Frontal cortex (tissue), 4 donors: Measurements from ENCODE around the gene MOB4. TPM values are rescaled to one million over a fixed set of nuclear protein-coding genes. Genes with fewer than 3 reads are reported as not detected.
"Not testable (repeated sequence)": the region's sequence is repeated elsewhere in the genome, so short reads cannot be mapped to it uniquely, and the experiment has no call there.

Experiments used
- DNase-seq, 2 donors: peaks; one replicate each; pipeline ENCODE4 v3.0.0; 2012; ENCODE audit warnings: low spot score in 2 of 2
- FAIRE-seq: peaks from 2 replicates; lab custom pipeline; 2012; peaks lifted over from hg19 to GRCh38; lab: Jason Lieb, UNC
- small RNA-seq: library from RNA; depleted of rRNA; stranded (forward); fragments of <200 nt; gene quantifications from one replicate; pipeline ENCODE3, GENCODE V24; 2014
- total RNA-seq: library from RNA; depleted of rRNA; stranded (reverse); fragments of >200 nt; gene quantifications from one replicate; pipeline ENCODE4 v1.2.3, GENCODE V29; 2014
- donor health status: control.
- donor health status: control.
- donor health status: control.

MOB4 gene
- total RNA-seq, 1 donor from 2014 or later = 88.9 TPM

DNA sequence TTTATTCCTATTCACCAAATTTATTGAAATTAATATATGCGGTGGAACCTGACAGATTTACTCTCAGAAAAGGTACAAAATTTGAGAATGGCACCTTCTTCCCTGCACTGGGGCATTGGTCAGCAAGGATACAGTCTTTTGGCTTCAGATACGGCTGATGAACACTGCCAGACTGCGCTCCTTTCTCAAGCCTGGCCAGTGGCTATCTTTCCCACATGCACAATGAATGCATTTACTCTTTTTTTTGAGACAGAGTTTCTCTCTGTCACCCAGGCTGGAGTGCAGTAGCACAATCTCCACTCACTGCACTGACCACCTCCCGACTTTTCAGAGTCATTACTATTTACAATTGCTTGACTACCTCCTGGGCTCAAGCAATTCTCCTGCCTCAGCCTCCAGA is 61.6 kb downstream of the MOB4 start:
- FAIRE-seq = no peak
- DNase-seq = no peak

DNA sequence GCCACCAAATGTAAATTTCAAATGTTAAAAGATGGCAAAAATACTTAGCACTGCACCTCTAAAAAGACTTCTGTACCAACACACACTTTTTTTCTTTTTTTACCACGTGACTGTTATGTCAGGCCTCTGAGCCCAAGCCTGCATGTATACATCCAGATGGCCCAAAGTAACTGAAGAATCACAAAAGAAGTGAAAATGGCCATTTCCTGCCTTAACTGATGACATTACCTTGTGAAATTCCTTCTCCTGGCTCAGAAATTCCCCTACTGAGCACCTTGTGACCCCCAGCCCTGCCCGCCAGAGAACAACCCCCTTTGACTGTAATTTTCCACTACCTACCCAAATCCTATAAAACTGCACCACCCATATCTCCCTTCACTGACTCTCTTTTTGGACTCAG is 62.4 kb downstream of the MOB4 start:
- not testable (repeated sequence) for FAIRE-seq

DNA sequence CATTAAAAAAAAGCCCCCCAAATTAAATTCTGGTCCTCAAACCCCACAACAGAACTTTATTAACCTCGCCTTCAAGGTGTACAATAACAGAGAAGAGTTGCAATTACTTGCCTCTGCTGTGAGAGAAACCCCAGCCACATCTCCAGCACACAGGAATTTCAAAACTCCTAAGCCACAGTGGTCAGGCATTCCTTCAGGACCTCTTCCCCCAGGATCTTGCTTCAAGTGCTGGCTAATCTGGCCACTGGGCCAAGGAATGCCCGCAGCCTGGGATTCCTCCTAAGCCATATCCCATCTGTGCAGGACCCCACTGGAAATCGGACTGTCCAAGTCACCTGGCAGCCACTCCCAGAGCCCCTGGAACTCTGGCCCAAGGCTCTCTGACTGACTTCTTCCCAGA is 64.3 kb downstream of the MOB4 start:
- FAIRE-seq, DNase-seq: not testable (repeated sequence)

More for the DNA sequence above, 62.4 kb downstream of the MOB4 start:
- DNase-seq = not testable (repeated sequence)

DNA sequence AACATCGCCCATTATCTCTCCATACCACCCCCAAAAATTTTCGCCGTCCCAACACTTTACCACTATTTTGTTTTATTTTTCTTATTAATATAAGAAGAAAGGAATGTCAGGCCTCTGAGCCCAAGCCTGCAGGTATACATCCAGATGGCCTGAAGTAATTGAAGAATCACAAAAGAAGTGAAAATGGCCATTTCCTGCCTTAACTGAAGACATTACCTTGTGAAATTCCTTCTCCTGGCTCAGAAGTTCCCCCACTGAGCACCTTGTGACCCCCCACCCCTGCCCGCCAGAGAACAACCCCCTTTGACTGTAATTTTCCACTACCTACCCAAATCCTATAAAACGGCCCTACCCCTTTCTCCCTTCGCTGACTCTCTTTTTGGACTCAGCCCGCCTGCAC is 71.4 kb downstream of the MOB4 start:
- FAIRE-seq, DNase-seq: not testable (repeated sequence)

DNA sequence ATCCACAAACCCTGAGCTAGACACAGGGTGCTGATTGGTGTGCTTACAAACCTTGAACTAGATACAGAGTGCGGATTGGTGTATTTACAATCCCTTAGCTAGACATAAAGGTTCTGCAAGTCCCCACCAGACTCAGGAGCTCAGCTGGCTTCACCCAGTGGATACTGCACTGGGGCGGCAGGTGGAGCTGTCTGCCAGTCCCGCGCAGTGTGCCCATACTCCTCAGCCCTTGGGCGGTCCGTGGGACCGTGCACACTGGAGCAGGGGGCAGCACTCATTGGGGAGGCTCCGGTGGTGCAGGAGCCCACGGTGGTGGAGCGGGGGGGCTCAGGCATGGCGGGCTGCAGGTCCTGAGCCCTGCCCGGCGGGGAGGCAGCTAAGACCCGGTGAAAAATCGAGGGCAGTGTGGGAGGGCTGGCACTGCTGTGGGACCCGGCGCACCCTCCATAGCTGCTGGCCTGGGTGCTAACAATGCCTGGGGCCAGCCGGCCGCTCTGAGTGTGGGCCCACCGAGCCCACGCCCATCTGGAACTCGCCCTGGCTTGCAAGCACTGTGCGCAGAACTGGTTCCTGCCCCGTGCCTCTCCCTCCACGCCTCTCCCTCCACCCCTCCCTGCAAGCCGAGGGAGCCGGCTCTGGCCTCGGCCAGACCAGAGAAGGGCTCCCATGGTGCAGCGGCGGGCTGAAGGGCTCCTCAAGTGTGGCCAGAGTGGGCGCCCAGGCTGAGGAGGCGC is 75.6 kb downstream of the MOB4 start:
- FAIRE-seq (no peak), DNase-seq (no peak)

DNA sequence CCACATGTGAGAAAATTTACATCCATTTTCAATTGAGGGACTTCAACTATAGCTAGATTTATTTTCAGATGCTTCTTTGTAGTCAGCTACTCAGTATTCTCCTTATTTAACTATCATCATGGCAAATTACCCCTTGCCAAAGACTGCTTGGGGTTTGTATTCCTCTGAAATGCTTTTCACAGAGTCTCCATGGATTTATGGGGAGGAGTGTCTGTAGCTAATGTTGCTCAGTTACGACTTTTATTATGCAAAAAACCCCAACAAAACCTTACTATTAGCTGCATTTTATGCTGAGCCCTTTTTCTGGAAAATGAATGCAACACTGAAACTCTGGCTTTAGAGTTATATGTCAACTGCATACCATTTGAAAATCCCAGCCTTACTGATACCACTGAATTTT is 80.9 kb downstream of the MOB4 start:
- DNase-seq = no peak
- FAIRE-seq = no peak

DNA sequence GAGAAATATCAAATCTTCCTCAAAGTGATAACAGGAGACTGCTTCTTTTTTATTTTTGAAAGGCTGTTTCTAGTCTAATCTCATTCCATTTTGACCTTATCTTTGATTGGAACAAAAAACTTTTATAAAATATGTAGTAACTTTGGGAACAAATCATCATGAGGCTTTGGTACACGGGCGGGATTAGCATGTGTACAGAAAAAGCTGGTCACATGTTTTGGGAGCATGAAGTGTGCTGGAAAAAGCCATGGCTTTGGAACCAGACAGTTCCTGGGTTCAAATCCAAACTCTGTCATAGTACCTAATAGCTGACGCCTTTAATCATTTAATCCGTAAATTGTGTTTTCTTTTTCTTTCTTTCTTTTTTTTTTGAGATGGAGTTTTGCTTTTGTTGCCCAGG is 81.3 kb downstream of the MOB4 start:
- FAIRE-seq = no peak
- no peak for DNase-seq

DNA sequence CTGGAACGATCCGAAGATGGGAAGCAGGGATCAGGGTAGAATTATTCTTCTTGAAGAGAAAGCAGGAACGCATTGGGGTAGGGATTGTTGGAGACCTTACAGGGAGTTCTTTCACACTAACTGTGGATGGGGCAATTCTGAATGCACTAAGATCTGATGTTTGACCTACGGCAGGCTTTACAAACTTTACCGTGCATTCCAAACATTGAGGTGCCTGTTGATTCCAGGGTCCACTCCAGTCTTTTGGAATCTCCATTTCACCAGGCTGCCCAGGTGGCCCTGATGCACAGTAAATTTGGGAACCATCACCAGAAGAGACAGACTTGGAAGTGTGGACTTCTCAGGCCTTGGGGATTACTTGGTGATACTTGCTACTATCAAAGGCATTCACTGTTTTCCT is 82.6 kb downstream of the MOB4 start:
- no peak for DNase-seq
- FAIRE-seq = no peak

DNA sequence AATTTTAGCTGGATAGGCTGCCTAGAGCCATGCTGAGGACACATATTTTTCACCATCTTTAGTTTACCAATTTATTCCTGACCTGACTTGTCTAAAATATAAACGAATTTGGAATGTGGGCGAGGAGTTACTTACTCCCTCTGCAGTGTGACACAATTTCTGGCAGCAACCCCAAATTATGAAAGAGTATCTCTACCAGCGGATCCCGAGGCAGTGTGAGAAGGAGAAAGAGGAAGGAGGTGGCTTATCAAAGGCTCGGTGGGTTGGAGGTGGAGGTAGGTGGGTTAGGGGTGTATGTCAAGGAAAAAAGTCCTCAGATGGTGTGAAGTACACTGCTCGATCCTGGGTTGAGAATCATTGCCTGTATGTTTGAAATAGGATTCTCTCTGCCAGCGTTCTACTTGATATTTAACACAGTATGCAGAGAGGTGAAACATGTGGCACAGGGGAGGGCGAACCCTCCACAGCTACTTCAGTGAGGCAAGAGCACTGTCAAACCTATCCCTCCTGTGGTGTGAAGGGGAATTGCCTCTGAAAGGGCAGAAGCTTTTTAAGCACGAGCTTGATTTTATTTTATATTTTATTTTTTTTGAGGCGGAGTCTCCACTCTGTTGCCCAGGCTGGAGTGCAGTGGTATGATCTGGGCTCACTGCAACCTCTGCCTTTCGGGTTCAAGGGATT is 83.6 kb downstream of the MOB4 start:
- DNase-seq = no peak

DNA sequence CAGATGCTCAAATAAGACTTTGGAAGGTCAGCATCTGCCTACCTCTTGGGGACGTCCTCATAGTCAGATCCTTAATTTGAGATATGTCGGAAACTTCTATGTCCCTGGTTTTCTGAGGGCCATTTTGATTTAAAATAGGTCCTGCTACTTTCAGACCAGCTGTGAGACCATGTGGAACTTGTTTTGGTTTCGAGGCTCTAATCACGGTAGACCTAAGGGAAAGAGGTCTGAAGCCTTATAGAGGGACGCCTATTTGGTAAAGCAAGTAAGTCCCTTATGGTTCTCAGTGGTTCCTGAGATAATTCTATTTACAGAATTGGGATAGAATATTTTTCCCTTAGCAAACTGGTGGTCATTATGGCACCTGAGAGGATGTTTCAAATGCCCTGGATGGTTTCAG is 84.4 kb downstream of the MOB4 start:
- DNase-seq = no peak
- no peak for FAIRE-seq

More for the DNA sequence above, 83.6 kb downstream of the MOB4 start:
- FAIRE-seq = no peak

DNA sequence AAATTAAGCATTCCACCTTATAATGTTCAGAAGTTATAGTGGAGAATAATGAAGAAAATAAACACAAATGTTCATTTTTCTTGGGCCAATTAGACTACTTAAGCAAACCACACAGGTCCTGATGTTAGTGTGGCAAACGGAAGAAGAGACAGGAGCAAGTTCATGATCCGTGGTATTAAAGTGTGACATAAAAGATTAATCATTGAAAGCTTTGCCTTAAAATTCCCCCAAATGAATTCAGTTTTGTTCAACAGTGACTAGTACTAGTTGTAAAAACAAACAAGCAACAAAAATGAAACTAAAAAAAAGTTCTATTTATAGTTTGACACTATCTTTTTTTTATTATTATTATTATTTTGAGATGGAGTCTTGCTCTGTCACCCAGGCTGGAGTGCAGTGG is 85.9 kb downstream of the MOB4 start:
- FAIRE-seq (no peak), DNase-seq (no peak)

Small RNA genes within 50 kb of the gene (small RNA-seq; reads per million reads assigned to genes)
- not detected for gene AC020550.1

Other genes with a start within 250 kb of the MOB4 start
- gene ANKRD44, start 205.3 kb upstream of the MOB4 start, total RNA-seq = 101 TPM
- 250 TPM for gene SF3B1, start 81.0 kb upstream of the MOB4 start, total RNA-seq
- 35.9 TPM for gene COQ10B, start 62.5 kb upstream of the MOB4 start, total RNA-seq
- gene HSPD1, start 16.2 kb upstream of the MOB4 start, total RNA-seq = 157 TPM
- 62.8 TPM for gene HSPE1, start 15.7 kb upstream of the MOB4 start, total RNA-seq
- gene RFTN2, start 159.5 kb downstream of the MOB4 start, total RNA-seq = 22.8 TPM
- gene MARS2, start 189.3 kb downstream of the MOB4 start, total RNA-seq = 9.8 TPM